Right lung (tissue), 5 donors: ENCODE results near the gene PSORS1C1. TPM values are rescaled to one million over a fixed set of nuclear protein-coding genes. Genes with fewer than 3 reads are reported as not detected.
"Not testable (repeated sequence)": the region's sequence is repeated elsewhere in the genome, so short reads cannot be mapped to it uniquely, and the experiment has no call there.

Experiments used
- DNase-seq, 2 donors: peaks; one replicate each; pipeline ENCODE4 v3.0.0-alpha.2; 2013
- polyA plus RNA-seq, 5 donors: library from polyadenylated mRNA; unstranded; fragments of 120-200 nt; gene quantifications; one replicate each; pipeline versions ENCODE4 v1.2.1 to v1.2.3, GENCODE V29; 2013; ENCODE audit warnings: inconsistent platforms in 1 of 5, low replicate concordance in 1 of 5; ENCODE audit not compliant: insufficient read length in 5 of 5, insufficient read depth in 1 of 5

PSORS1C1 gene
- polyA plus RNA-seq, 5 donors: 0.09 to 1.1 (median 0.54) TPM

- no peak for DNase-seq
Measured at GRCh38 chr6:31174378-31174777, 59.8 kb downstream of the PSORS1C1 start.

- peak in 1 of 2 donors; percentile 44 for DNase-seq
Measured at GRCh38 chr6:31175971-31176370, 61.4 kb downstream of the PSORS1C1 start.

DNA sequence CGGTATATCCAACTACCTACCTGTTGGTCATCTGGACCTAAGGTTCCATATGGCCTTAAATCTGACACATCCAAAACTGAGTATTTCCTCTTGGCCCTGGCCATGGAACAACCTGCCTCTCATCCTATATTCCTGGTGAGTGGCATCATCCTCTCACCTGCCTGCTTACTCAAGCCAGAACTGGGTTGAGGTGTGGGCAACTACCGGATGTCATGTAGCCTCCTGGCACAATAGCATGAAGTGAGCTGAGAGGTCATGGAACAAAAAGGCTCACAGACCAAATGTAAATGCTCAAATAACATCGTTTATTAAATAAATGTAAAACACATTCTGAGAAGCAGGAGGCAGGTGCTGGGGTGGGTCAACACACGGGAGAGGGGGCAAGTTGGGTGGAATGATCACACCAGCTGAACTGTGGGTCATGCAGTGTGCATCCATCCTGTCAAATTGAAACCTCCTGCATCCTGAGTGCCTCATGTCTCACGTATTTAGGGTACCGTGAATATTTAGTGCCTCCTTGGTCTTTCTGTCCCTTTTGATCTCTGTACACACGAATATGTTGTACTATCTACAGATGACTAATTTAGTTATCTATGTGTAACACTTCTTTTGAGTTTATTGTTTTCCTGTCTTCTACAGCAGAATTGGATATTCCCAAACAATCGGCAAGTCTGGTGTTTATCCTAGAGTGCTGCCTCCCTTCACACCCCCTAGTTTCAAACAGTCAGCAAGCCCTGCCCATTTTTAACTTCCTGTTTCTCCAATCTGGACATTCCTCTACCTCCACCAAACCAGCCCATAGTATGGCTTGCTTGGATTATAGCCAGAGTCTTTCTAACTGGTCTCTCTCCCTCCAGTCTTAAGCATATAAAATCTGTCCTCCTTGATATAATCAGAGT lies 63.8 kb downstream of the PSORS1C1 start:
- no peak for DNase-seq

- no peak for DNase-seq
Measured at GRCh38 chr6:31179042-31179386, 64.4 kb downstream of the PSORS1C1 start.

DNA sequence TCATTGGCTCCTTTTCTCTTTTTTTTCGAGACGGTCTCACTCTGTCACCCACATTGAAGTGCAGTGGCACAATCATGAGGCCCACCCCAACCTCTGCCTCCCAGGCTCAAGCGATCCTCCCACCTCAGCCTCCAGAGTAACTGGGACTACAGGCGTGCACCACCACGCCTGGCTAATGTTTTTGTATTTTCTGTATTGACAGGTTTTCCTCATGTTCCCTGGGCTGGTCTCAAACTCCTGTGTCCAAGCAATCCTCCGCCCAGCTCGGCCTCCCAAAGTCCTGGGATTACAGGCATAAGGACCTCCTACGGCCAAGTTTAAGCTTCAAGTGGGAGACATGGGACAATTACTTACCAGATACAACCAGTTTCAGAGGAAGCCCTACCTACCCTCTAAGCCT lies 65.3 kb downstream of the PSORS1C1 start:
- DNase-seq: no peak

DNA sequence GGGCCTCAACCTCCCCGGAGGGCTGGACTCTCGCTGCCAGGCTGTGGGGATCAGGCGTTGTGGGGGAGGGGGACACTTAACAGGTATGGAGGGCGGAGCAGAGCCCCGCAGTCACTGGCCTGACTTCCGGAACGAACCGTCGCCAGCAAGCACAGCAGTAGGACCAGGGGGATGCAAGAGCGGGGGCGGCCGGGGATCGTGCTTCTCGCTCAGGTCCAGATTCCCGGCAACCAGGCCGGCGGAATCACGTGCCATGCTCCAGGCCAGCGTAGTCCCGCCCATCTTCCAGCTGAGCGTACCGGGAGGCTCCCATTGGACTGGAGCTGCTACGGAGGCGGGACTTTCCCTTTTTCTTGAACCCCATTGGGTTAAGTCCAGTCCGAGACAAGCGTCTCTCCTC lies 65.9 kb downstream of the PSORS1C1 start:
- peak in 1 of 2 donors; percentile 33 for DNase-seq

GRCh38 chr6:31183287-31183686 lies 68.7 kb downstream of the PSORS1C1 start:
- not testable (repeated sequence) for DNase-seq

GRCh38 chr6:31183859-31184258 lies 69.3 kb downstream of the PSORS1C1 start:
- DNase-seq: not testable (repeated sequence)

- not testable (repeated sequence) for DNase-seq
Measured at GRCh38 chr6:31185695-31186051, 71.1 kb downstream of the PSORS1C1 start.

- no peak for DNase-seq
Measured at GRCh38 chr6:31186052-31186734, 71.6 kb downstream of the PSORS1C1 start.

GRCh38 chr6:31187780-31188194 lies 73.2 kb downstream of the PSORS1C1 start:
- no peak for DNase-seq

DNA sequence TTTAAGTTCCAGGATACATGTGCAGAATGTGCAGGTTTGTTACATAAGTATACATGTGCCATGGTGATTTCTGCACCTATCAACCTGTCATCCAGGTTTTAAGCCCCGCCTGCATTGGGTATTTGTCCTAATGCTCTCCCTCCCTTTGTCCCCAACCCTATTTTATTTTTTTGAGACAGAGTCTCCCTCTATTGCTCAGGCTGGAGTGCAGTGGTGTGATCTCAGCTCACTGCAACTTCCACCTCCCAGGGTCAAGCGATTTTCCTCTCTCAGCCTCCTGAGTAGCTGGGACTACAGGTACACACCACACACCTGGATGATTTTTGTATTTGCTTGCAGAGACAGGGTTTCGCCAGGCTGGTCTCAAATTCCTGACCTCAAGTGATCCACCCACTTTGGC lies 74.6 kb downstream of the PSORS1C1 start:
- DNase-seq: not testable (repeated sequence)

Other genes with a start within 250 kb of the PSORS1C1 start
- gene DDR1, start 230.3 kb upstream of the PSORS1C1 start, polyA plus RNA-seq: 10 to 100 TPM; 73.8 to 96.3 (median 93.7) TPM
- gene GTF2H4, start 206.6 kb upstream of the PSORS1C1 start, polyA plus RNA-seq: 10 to 100 TPM; 39.8 to 56.2 (median 45.0) TPM
- 10 to 100 TPM; 35.3 to 52.5 (median 46.9) TPM for gene VARS2, start 200.6 kb upstream of the PSORS1C1 start, polyA plus RNA-seq
- 10 to 100 TPM in 4 of 5 donors, 1 to 10 TPM in 1; 8.8 to 20.5 (median 17.3) TPM for gene SFTA2, start 182.6 kb upstream of the PSORS1C1 start, polyA plus RNA-seq
- gene MUCL3, start 173.8 kb upstream of the PSORS1C1 start, polyA plus RNA-seq: under 1 TPM; 0.09 to 0.22 (median 0.10) TPM
- under 1 TPM in 2 of 5 donors, not detected in 3; 0.05 to 0.07 TPM for gene MUC21, start 131.1 kb upstream of the PSORS1C1 start, polyA plus RNA-seq
- gene MUC22, start 104.3 kb upstream of the PSORS1C1 start, polyA plus RNA-seq: not detected
- not detected for gene C6orf15, start 2.2 kb upstream of the PSORS1C1 start, polyA plus RNA-seq
- gene CDSN, start 5.6 kb downstream of the PSORS1C1 start, polyA plus RNA-seq: under 1 TPM in 1 of 5 donors, not detected in 4; 0.09 TPM
- under 1 TPM in 1 of 5 donors, not detected in 4; 0.16 TPM for gene PSORS1C2, start 24.3 kb downstream of the PSORS1C1 start, polyA plus RNA-seq
- gene CCHCR1, start 43.0 kb downstream of the PSORS1C1 start, polyA plus RNA-seq: 10 to 100 TPM; 31.0 to 37.9 (median 31.8) TPM
- 10 to 100 TPM; 16.1 to 25.3 (median 20.2) TPM for gene TCF19, start 43.8 kb downstream of the PSORS1C1 start, polyA plus RNA-seq
- gene POU5F1, start 55.9 kb downstream of the PSORS1C1 start, polyA plus RNA-seq: under 1 TPM; 0.65 to 1.00 (median 0.90) TPM
- gene HLA-C, start 157.3 kb downstream of the PSORS1C1 start, polyA plus RNA-seq: 100 to 1,000 TPM; 111 to 340 (median 134) TPM
- 100 to 1,000 TPM; 302 to 419 (median 365) TPM for gene HLA-B, start 242.4 kb downstream of the PSORS1C1 start, polyA plus RNA-seq